HepG2 (cell line): ENCODE data around the gene RNF126. TPM values are rescaled to one million over a fixed set of nuclear protein-coding genes. Genes with fewer than 3 reads are reported as not detected.

Experiments used
- AFF4 ChIP-seq: sonication (generic); formaldehyde crosslinking; IDR thresholded peaks from 2 replicates; pipeline ENCODE4 v1.4.0; 2020; ENCODE audit warnings: missing genetic modification reagents
- ATF4 ChIP-seq, 2 experiments: fragments of 450-650 bp in 1 of 2; sonication (generic) in 1 of 2; formaldehyde crosslinking; IDR thresholded peaks; 2 replicates each; pipeline versions ENCODE4 v1.5.0 to v1.8.0; 2020 to 2022; ENCODE audit warnings: mild to moderate bottlenecking in 1 of 2, missing genetic modification reagents in 1 of 2
- CEBPZ ChIP-seq: IDR thresholded peaks from 2 replicates; pipeline ENCODE4 v1.6.1; 2012; ENCODE audit warnings: low read length, improper control_type of control experiment
- GLMP ChIP-seq: sonication (generic); formaldehyde crosslinking; IDR thresholded peaks from 2 replicates; pipeline ENCODE4 v1.9.0; 2021; ENCODE audit warnings: missing genetic modification reagents, mild to moderate bottlenecking, borderline replicate concordance
- NFKB2 ChIP-seq: sonication (generic); formaldehyde crosslinking; IDR thresholded peaks from 2 replicates; pipeline ENCODE4 v1.4.0; 2020; ENCODE audit warnings: missing genetic modification reagents, borderline replicate concordance
- SSRP1 ChIP-seq: IDR thresholded peaks from 2 replicates; pipeline ENCODE4 v1.6.1; 2016; ENCODE audit warnings: control low read depth
- TBX3 ChIP-seq: fragments of 450-650 bp; IDR thresholded peaks from 2 replicates; pipeline ENCODE4 v1.6.1; 2017; ENCODE audit warnings: antibody characterized with exemption, mild to moderate bottlenecking, inconsistent platforms, borderline replicate concordance
- THAP9 ChIP-seq: sonication (generic); formaldehyde crosslinking; IDR thresholded peaks from 2 replicates; pipeline ENCODE4; 2020; ENCODE audit warnings: missing genetic modification reagents, mild to moderate bottlenecking, borderline replicate concordance
- ZNF317 ChIP-seq: sonication (generic); formaldehyde crosslinking; IDR thresholded peaks from 2 replicates; pipeline ENCODE4 v1.5.0; 2020; ENCODE audit warnings: mild to moderate bottlenecking, missing genetic modification reagents
- ZNF354B ChIP-seq: sonication (generic); formaldehyde crosslinking; IDR thresholded peaks from 2 replicates; pipeline ENCODE4 v1.8.0; 2022; ENCODE audit warnings: mild to moderate bottlenecking, missing genetic modification reagents
- ZNF510 ChIP-seq: sonication (generic); formaldehyde crosslinking; IDR thresholded peaks from 2 replicates; pipeline ENCODE4 v1.4.0; 2020; ENCODE audit warnings: low read depth, mild to moderate bottlenecking, missing genetic modification reagents
- ZNF569 ChIP-seq: sonication (generic); formaldehyde crosslinking; IDR thresholded peaks from 2 replicates; pipeline ENCODE4 v1.5.0; 2020; ENCODE audit warnings: mild to moderate bottlenecking, missing genetic modification reagents, moderate library complexity, borderline replicate concordance
- ZNF619 ChIP-seq: sonication (generic); formaldehyde crosslinking; IDR thresholded peaks from 2 replicates; pipeline ENCODE4 v1.4.0; 2020; ENCODE audit warnings: mild to moderate bottlenecking, missing genetic modification reagents
- ZNF639 ChIP-seq: conservative IDR thresholded peaks from 2 replicates; pipeline ENCODE4 v1.6.1; 2018; ENCODE audit warnings: missing genetic modification reagents
- polyA plus RNA-seq, 8 experiments: library from polyadenylated mRNA; depleted of rRNA in 3 of 8; stranded (reverse) in 7 of 8; unstranded in 1 of 8; fragments of >200 nt; fragmentation: Illumina TruSeq in 4 of 8; extraction: Trizol in 4 of 8; gene quantifications; 2 replicates each; pipeline versions ENCODE4 v1.2.1 to v1.2.3, GENCODE V29; 2011 to 2016; ENCODE audit warnings: low read depth in 4 of 8, missing spikeins in 1 of 8, mixed read lengths in 1 of 8; ENCODE audit not compliant: insufficient read depth in 1 of 8
- total RNA-seq, 5 experiments: library from RNA; depleted of rRNA; stranded (reverse); fragments of >200 nt; fragmentation: Illumina TruSeq; extraction: Trizol; gene quantifications; 2 replicates each; pipeline ENCODE4 v1.2.3, GENCODE V29; 2016; ENCODE audit warnings: low read depth in 1 of 5

Gene RNF126
- total and polyA plus RNA-seq, 2 of the 13 experiments (the other 11 are each of a cell fraction or from before 2014, with no cell fraction given), result 23.2 to 34.0 TPM

- TF ChIP-seq THAP9 (CRISPR knock-in tag), result no peak
- TF ChIP-seq ZNF619 (CRISPR knock-in tag), result no peak
- TF ChIP-seq ZNF354B (CRISPR knock-in tag), result 0 out of 2 replicates have a peak, but pooled peaks have one; percentile 62
- TF ChIP-seq TBX3, result no peak
- TF ChIP-seq ZNF317 (CRISPR knock-in tag), result no peak
- TF ChIP-seq ZNF510 (CRISPR knock-in tag), result no peak
- TF ChIP-seq NFKB2 (CRISPR knock-in tag), result peak; percentile 72; the same call in 1 of the 2 replicates
- TF ChIP-seq CEBPZ, result no peak
- no peak for TF ChIP-seq ATF4 (CRISPR knock-in tag; IDR thresholded peaks at IDR 0.05)
- TF ChIP-seq ZNF569 (CRISPR knock-in tag), result no peak
- no peak for TF ChIP-seq ZNF639
- TF ChIP-seq GLMP, result no peak
- no peak for TF ChIP-seq SSRP1 (CRISPR knock-in tag)
- no peak for TF ChIP-seq AFF4 (CRISPR knock-in tag)
Observed at GRCh38 chr19:703651-704446, 40.8 kb upstream of the RNF126 start (continued).
